HG02678 (cell line): ENCODE results near the gene COL23A1.
"Not testable (repeated sequence)": the region's sequence is repeated elsewhere in the genome, so short reads cannot be mapped to it uniquely, and the experiment has no call there.

ENCODE experiments used
- ATAC-seq: cut with Tn5 transposase; IDR thresholded peaks from one replicate; pipeline ENCODE4 v1.9.1; 2021; ENCODE audit warnings: mild to moderate bottlenecking, moderate library complexity; ENCODE audit not compliant: unreplicated experiment

The COL23A1 gene

DNA sequence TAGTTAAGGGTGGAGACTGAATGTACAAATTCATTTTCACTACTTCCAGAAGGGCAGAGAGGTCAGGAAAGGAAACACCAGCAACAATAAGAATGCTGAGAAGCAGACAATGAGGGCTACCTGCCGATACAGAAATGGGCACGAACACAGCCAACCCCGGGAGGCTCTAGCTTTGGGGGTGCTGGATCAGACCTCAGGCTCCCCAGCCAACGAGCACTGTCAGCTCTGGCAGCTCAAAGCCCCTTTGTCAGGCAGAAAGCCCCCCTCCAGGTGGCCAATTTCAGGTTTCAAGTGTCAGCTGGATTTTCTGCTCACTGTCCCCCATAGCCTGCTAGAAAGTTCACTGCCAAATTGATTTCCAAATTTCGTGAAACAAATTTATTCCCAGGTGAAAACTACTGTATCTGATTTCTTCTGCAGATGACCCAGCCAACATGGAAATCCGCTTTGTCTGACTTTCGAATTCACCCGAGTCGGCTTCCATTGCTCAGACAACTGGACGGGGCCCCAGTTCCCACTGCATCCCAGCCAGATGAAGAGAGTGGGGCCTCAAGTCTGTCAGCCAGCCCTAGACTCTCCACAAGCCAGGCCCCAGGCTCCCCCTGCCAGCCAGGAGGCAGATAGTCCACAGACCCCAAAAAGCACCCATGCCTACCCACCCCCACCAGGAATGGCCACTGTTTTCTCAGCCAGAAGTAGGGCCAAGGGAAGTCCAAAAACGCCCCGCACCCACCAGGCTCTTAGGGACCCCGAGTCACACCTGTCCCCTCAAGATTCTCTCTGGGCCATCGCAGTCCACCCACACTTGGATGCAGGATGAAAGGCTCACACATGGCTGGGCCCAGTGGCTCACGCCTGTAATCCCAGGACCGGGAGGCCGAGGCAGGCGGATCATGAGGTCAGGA is 261.1 kb downstream of the COL23A1 start:
- ATAC-seq: no peak

DNA sequence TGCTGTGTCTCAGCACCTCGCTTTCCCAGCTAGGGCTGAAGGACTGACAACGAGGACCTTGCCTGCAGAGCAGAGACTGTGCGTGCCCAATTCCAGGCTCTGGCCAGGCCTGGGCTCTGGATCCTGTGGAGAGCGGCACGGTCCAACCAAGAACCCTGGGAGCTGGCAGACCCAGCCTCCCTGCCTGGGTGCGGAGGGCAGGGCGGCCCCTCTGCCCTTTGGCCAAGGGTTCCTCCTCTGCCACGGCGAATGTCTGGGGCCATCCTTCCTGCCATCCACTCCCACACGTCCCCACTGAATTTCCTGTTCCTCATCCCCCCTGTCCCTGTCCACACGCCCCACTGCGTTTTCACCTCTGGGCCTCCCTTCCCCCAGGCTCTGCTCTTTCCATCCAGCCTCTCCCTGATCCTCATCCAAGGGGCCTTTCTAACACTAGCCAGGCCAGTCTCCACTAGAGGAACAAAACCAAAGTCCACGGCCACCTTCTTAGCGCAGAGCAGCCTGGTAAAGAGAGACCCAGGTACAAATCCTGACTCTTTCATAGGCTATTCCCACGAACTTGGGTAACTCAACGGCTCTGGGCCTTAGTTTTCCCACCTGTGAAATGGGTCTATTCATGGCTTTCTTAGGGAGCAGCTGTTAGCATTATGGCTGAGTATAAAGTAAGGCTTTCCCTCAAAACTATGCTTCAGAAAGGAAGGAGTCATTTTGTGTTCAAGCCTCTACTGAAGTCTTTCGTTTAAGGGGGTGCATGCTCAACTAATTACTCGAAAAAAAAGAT is 262.1 kb downstream of the COL23A1 start:
- ATAC-seq: no peak

DNA sequence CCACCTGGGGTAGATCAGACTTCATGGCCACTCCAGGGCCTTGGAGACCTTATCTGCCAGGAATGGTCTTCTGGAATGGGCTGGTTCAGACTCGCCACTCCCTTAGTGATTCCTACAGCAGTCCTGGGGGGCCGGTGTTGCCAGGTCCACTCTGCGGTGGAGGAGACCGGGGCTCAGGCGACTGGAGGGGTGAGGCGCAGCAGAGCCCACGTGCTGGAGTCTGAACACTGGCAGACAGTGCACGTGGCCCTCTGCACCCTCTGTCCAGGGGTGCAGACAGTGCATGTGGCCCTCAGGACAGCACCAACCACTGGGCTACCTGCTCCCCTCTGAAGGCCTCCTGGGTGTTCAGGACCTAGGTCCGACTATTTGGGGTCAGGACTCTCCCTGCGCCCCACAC is 262.7 kb downstream of the COL23A1 start:
- ATAC-seq: no peak

DNA sequence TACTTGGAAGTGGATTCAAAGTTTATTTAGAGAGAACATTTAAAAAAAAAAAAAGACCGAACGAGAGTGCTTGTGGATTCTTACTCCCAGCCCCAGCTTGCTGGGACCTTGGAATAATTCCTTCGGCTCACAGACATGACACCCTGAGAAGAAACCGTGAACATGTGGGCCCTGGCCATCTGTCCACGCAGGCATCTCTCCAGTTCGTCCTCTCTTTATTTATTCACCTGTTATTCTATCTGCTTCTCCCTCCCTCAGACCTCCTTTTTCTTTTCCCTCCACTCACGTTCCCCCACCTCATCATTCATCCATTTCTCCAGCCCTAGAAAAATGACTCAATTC is 263.8 kb downstream of the COL23A1 start:
- ATAC-seq: no peak

DNA sequence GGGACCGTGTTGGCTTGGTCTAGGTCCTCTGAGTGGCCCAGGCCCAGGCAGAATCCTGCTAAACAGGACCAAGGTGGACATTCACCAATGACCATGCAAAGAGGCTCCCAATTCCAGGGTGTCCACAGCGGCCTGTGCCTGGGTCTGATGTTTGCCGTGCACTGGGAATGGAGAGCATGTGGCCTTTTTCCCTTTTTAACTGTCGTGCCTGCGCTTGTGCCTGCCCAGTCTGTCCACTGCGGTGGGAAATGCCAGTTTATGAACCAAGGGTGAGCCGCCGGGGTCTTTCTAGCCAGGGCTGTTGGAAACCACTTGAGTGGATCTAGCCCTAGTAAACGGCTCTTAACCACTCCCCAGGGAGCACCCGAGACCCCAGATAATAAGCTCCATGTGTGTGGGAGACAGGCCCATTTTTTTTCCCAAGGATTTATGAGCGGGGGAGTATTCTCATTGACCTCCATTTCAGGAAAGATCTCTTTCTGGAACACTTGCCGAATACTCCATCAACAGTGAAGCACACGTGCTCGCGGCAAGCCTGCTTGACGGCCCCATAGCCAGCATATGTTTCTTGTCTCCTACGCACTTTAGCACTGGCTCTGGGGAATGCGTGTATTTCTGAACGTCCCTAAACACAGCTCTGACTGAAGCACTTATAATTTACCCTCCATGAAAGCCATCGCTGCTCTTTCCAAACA is 264.4 kb downstream of the COL23A1 start:
- no peak for ATAC-seq

DNA sequence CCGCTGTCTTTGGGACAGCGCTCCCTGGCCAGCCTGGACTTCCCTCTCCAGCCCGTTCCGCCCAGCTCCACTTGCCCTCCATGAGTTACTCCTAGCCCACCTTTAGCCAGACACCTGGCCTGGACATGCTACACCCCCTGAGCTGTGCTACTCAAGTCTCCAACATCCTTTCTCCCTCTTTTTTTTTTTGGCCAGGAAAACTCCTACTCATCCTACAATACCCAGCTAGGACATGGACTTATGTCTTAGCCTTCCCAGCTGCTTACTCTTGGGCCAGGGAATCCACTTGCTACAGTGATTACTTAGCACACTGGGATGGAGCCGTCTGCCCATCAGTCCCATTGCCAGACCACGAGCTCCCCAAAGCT is 264.9 kb downstream of the COL23A1 start:
- no peak for ATAC-seq

DNA sequence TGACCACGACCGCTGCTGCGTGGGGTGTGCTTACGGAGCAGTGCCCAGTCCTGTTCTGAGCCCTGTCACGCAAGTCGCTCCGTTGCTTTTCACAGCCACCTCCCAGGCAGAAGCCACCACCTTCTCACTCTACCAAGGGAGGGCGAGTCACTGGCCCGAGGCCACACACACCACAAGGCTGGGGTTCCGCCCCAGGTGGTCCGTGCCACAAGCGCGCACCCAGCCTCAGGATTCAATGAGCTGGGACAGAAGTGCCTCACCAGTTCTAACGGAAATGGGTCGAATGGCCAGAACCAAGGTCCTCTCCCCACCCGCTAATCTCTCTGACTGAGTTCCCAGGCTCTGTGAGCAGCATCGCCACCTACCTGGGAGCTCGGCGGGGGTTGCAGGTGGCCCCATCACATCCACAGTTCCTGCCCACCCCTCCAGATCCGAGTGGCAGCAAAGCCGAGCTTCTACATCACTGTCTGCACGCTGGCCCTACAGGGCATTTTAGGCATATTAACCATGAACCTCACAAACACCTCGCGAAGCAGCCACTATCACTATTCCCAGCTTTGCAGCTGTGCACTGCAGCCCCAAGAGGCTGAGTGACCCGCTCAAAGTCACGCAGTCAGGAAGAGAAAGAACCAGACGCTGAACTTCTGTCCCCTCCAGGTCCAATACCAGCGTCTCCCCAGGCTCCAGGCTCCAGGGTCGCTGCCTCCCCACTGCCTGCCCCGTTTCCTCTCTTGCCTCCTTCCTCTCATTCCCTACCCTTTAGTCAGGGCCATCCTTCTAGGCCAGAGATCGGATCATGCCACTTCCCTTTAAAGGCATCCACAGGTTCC is 265.5 kb downstream of the COL23A1 start:
- ATAC-seq: no peak

DNA sequence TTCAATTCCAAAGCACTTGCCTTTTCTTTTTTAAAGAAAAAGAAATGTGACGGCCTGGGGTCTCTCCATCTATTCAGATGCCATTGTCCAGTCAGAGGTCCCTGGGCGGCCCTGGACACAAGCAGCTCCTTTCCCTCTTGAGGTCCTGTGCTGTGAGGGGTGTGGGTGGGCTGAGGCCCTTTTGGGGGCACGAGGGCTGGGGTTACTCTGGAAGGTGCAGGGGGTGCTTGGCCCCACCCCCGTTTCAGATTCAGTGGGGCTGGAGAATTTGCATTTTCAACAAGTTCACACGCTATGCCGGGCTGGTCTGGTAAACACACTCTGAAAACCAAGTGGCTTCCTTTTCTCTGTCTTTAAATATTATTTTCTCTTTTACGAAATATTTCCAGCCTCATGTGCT is 266.2 kb downstream of the COL23A1 start:
- no peak for ATAC-seq

DNA sequence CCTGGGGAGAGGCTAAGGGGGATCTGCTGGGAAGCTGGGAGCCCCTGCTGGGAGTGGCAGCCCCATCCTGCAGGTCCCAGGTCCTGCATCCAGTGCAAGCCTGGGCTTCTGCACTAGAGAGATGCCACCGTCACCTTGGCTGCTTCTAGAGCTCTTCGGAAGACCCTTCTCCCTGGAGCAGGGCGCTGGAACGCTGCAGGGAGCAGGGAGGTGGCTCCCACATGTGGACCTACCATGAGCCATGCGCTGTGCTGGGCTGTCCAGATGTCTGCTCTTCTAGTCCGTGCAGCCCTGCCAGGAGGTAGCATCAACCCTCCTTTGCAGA is 266.7 kb downstream of the COL23A1 start:
- no peak for ATAC-seq

DNA sequence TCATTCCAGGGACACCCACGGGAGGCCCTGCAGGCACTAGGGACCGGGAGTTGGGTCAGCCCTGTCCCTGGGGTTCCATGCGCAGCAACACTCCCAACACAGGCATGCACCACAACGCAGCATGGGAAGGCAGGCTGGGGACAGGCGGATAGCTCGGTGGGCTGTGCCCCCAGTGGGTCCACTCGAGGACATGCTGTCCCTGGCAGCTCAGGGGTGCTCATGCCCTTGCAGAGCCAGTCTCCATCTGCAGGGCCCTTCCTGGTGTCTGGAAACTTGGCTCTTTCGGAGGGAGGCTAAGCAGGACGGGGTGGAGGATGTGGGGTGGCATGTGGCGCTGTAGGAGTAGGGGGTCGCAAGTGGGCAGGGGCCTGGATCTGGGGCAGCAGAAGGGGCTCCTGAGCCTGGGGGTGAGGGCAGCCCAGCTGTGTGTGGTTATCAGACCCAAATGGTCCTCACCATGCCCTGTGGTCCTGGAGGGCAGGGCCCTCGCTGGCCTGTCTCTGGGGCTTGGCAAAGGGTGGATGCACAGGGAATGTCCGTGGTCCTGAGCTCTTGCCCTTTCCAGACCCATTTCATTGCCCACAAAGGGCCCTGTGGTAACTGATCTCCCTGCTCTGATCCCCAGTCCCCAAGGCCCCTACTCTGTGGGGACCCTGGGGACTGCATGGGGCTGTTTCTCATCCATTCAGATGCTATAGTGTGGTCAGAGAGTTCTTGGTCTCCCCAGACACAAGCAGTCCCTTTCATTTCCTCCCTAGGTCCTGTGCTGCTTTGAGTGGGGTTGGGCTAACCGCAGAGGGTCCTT is 267.3 kb downstream of the COL23A1 start:
- no peak for ATAC-seq

DNA sequence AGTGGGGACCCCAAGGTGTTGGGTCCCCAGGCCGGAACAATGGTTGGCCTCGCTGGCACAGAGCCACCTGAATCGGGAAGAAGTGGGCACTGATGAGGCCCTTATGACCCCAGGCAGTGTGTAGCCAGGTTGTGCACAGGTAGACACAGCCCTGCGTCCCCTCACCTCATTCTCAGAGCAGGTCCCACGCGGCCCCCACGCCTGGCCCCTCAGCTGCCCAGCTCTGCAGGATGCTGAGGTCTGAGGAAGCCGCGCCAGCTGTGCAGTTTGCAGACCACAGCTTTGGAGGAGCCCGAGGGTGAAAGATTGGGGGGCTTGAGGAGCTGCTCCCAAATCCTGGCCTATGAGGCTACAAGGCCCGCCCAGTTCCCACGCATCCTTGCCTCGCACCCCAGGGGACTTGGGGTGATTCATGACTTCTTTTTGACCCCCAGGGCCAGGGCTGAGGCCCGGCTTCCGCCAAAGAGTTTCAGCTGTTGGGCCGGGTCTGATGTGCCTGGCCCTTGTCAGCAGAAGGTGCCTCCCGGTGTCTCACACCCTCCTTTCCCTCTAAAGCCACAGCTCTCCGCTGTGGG is 269.8 kb downstream of the COL23A1 start:
- ATAC-seq: no peak

DNA sequence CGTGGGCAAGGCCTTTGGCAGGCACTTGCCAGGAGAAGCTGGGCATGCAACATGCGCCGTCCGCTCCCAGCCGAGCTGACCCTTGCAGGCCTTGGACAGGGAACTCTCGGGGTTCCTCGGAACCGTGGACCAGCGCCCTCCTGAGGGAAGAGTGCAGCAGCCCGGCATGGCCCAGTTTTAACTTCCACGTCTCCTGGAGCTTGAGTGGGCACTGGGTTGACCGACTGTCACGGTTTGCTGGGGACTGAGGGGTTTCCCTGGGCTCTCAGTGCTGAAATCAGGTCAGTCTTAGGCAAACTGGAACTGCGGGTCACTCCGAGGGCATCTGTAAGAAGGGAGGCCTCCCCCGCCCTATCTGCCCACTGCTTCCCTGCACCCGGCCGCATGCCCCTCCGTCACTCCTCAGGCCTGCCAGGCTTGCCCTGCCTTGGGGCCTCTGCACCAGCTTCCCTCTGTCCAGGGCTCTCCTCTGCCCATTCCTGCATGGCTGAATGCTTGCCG is 270.6 kb downstream of the COL23A1 start:
- no peak for ATAC-seq

DNA sequence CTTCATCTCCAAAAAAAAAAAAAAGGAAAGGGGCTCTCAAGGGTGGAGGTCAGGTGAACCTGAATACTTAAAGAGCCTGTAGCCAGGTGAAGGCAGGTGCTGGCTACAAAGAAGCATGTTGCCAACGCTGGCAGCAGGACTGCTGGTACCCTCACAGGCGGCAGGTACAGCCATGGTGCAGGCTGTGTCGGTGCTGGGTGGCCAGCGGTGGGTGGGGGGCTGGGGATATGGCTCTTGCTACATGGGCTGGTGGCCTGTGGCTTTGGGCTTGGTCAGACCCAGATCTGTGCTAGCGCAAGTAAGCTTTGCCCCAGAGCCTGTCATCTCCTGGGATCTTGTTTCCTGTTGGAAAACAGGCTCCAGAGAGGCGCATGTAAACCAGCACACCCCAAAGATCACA is 271.3 kb downstream of the COL23A1 start:
- no peak for ATAC-seq

DNA sequence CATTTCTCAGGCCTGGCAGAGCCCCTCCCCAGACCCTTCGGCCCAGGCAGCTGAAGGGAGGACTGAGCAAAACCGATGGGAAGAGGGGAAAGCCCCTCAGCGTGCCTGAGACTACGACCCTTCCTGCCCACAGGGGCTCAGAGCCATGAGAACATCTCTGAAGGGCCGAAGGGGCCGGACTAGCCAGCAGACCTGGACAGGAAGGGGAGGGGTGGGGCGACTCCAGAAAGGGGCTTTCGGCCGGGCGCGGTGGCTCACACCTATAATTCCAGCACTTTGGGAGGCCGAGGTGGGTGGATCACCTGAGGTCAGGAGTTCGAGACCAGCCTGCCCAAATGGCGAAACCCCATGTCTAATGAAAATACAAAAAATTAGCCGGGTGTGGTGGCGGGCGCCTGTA is 271.8 kb downstream of the COL23A1 start:
- no peak for ATAC-seq

DNA sequence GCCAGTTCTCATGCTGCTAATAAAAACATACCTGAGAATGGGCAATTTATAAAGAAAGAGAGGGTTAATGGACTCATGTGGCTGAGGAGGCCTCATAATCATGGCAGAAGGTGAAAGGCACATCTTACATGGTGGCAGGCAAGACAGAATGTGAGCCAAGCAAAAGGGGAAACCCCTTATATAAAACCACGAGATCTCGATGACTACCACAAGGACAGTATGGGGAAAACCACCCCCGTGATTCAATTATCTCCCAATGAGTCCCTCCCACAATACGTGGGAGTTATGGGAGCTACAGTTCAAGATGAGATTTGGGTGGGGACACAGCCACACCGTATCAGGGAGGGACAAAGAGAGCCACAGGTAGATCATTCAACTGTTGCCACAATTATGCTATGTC is 272.5 kb downstream of the COL23A1 start:
- not testable (repeated sequence) for ATAC-seq

DNA sequence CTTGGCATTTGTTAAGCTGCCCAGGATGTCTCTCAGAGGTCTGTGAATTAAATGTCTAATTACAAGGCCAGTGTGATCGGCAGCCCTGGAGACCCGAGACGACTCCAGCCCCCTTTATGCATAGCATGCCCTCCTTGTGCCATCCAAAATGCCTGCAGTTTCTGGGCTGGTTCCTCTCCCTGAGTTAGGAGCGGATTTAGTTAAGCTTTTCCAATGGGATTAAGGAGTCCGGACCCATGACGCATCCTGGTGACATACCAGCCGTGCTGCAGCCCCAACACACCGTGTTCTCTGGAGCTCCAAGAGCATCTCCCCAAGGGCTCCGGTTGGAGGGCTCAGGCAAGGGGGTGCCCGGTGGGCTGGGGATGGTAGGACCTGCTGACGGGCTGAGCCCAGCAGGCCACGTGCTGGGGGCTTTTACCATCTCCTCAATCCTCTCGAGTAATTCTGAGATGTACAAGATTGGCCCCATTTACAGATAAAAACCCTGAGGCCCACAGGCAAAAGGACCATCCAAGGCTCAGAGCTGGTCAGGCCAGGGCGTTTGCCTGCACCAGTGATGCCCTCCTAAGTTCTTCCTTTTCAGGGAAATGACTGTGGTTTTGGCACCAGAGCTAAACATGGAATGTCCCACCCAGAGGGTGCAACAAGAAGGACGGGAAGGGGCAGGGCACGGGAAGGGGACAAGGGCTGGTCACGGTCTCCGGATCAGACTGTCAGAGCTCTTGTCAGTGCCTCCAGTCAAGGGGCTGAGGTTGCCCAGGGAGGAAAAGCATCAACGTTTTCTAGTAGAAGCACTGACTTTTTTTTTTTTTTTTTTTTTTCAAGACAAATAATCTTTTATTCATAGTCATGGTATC is 275.0 kb downstream of the COL23A1 start:
- no peak for ATAC-seq

DNA sequence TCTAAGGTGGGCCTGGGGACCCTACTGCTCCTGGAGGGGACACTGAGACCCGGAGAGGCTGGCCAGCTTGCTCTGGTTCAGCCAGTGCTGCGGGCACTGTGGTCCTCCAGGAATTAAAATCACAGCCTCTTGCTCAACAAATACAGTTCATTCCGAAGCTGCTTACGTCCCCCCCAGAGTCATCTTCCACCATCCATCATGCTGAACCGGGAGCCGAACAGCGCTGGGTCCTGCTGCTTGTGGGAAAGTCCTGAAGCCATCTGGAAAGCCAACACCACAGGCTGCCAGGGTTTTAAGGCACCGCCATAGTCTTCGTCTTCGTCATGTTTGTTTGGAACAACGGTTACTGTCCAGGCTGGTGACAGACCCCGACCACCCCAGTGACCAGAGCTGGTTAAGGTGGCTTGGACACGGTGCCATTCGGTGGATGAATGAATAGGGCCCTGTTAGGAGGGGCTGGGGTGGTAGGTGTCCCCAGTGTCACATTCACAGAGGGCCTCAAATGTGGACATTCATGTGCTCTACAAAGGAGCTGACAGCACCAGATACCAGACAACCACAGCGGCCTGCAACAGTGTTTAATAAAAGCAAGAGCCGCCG is 276.0 kb downstream of the COL23A1 start:
- no peak for ATAC-seq

DNA sequence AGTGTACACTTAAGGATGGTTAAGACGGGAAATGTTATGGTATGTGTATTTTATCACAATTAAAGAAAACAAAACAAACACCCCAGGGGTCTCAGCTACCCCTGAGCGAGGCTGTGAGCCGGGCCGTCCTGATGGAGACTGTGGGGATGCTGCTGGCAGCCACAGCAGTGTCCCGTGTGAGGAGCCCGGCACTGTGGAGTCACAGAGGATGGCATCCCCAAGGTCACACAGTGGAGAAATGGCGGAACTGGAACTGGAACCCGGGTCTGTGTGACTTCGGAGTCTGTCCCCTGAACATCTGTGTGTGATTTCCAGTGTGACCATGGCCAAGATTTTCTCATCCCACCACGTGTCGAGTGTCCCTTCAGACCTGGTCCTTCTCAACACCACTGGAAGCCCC is 276.9 kb downstream of the COL23A1 start:
- ATAC-seq: no peak
